GM12872 (cell line): Measurements from ENCODE around the gene TMEM132D.

Experiments used
- CTCF ChIP-seq: IDR thresholded peaks from 3 replicates; pipeline ENCODE4 v1.5.1; 2011; ENCODE audit warnings: low read depth, mild to moderate bottlenecking, low read length, moderate library complexity; ENCODE audit not compliant: insufficient read depth

The TMEM132D gene

GRCh38 chr12:129903956-129904829 lies at the start of gene TMEM132D:
Gene TMEM132D, minus strand, starts transcription at chr12:129904025.
- TF ChIP-seq CTCF = no peak

DNA sequence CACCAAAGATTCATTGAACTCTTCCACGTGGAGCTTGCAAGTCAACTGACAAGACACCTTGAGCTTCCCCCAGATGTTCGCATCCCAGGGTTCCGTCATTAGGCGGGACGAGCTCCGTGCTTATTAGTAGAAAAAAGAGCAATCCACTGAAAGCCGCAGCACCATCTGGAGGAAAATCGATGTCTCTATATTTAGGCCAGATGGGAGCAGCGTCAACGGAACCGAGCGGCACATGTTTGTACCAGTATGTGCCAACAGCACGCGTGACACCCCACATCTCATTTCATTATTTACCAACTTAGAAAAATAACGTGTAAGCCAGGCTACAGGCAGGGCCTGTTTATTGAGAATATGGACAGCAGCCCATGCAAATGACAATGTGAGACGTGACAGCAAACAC lies 45.8 kb upstream of the TMEM132D start:
- no peak for TF ChIP-seq CTCF

- TF ChIP-seq CTCF = no peak
Observed at GRCh38 chr12:129941618-129942017, 37.8 kb upstream of the TMEM132D start.

GRCh38 chr12:129938089-129938488 lies 34.3 kb upstream of the TMEM132D start:
- TF ChIP-seq CTCF = no peak

DNA sequence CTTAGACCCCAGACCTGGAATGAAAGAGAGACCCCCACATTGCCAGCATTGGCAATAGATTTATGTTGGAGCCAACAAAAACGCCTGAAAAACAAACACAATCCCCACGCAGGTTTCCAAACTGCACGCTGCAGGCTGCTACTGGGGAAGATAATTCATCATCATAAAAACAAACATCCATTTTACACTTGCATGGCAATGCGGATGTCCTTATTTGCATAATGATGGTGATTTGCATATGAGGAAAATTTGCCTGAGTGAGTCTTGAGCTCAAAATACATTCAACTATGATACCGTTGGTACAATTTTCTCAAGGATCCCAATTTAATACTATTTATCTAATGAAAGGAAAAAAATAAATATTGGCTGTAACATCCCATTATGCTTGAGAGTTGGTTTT lies 33.6 kb upstream of the TMEM132D start:
- no peak for TF ChIP-seq CTCF

GRCh38 chr12:129928643-129929042 lies 24.8 kb upstream of the TMEM132D start:
- TF ChIP-seq CTCF = no peak

- no peak for TF ChIP-seq CTCF
Observed at GRCh38 chr12:129927316-129927900, 23.6 kb upstream of the TMEM132D start.
